HCT116 (cell line): ENCODE measurements around the gene SLC35A4. TPM values are rescaled to one million over a fixed set of nuclear protein-coding genes. Genes with fewer than 3 reads are reported as not detected.

Source experiments
- ATAC-seq: fragments of 200-7000 bp; cut with Tn5 transposase; 2 replicates; pipeline ENCODE4 v1.9.1; 2020; ENCODE audit warnings: mild to moderate bottlenecking, moderate library complexity
- BruUV-seq: library from RNA; stranded (reverse); fragments of 400-500 nt; replicated peaks from 2 replicates; lab custom pipeline; 2021; lab: Mats Ljungman, UMichigan
- CTCF ChIA-PET: fragments of 300-600 bp; sonication (Branson Sonifier 250); formaldehyde crosslinking; loops from one replicate; lab custom pipeline; 2021; ENCODE audit warnings: antibody characterized with exemption; lab: Charles Lee
- POLR2A ChIA-PET: fragments of 300-600, 350-600 bp; sonication (Branson Sonifier 250); formaldehyde crosslinking; loops from one replicate; lab custom pipeline; 2021; ENCODE audit warnings: antibody characterized with exemption; lab: Charles Lee
- RAD21 ChIA-PET, 2 experiments: fragments of 300-600 bp; sonication (Branson Sonifier 250); formaldehyde crosslinking; loops; one replicate each; lab custom pipeline; 2023; ENCODE audit warnings: low total read pairs in 2 of 2; ENCODE audit not compliant: uncharacterized antibody in 2 of 2, unreplicated experiment in 2 of 2, low non-redundant PET in 1 of 2; lab: Charles Lee
- DNase-seq: peaks from one replicate; pipeline ENCODE4 v3.0.0-alpha.2; 2010; ENCODE audit warnings: low read depth, low spot score
- H2AFZ ChIP-seq: fragments of 200-600 bp; shearing (Covaris generic), sonication (generic); 2 replicates; pipeline ENCODE4 v1.6.1; 2017; ENCODE audit warnings: low read depth, mixed run types, mixed read lengths, antibody characterized with exemption, low read length; ENCODE audit not compliant: poor library complexity, severe bottlenecking
- H3K27ac ChIP-seq: 2 replicates; pipeline ENCODE4 v1.5.1; 2012; ENCODE audit warnings: low read depth, low read length
- H3K27me3 ChIP-seq: fragments of 200-600 bp; sonication (generic); 2 replicates; pipeline ENCODE4 v1.6.1; 2016; ENCODE audit warnings: mixed run types, low read length, mixed read lengths; ENCODE audit not compliant: insufficient read depth
- H3K36me3 ChIP-seq, 2 experiments: fragments of 200-500 bp in 1 of 2; fragments of 200-600 bp in 1 of 2; sonication (Bioruptor generic) in 1 of 2; sonication (generic) in 1 of 2; 2 replicates each; pipeline versions ENCODE4 v1.5.1 to v1.6.1; 2014 to 2016; ENCODE audit warnings: low read length in 2 of 2, inconsistent platforms in 1 of 2, mixed read lengths in 1 of 2, mixed run types in 1 of 2; ENCODE audit not compliant: insufficient read depth in 2 of 2, control insufficient read depth in 1 of 2
- H3K4me1 ChIP-seq, 2 experiments: fragments of 200-600 bp in 1 of 2; sonication (generic) in 1 of 2; 2 replicates each; pipeline versions ENCODE4 v1.5.1 to v1.6.1; 2012 to 2017; ENCODE audit warnings: low read length in 2 of 2, inconsistent platforms in 1 of 2, mild to moderate bottlenecking in 1 of 2, mixed read lengths in 1 of 2, mixed run types in 1 of 2, moderate library complexity in 1 of 2; ENCODE audit not compliant: insufficient read depth in 2 of 2, control insufficient read depth in 1 of 2
- H3K4me2 ChIP-seq: fragments of 200-600 bp; sonication (generic); 2 replicates; pipeline ENCODE4 v1.6.1; 2017; ENCODE audit warnings: mixed run types, low read length, mixed read lengths
- H3K4me3 ChIP-seq, 2 experiments: fragments of 200-600 bp in 1 of 2; sonication (generic) in 1 of 2; replicated peaks in 1 of 2; 2 replicates each; pipeline ENCODE4 v1.5.1; 2011 to 2016; ENCODE audit warnings: low read length in 2 of 2, control low read depth in 1 of 2, low read depth in 1 of 2, mild to moderate bottlenecking in 1 of 2, mixed read lengths in 1 of 2, mixed run types in 1 of 2
- H3K79me2 ChIP-seq: fragments of 200-600 bp; sonication (generic); 2 replicates; pipeline ENCODE4 v1.6.1; 2017; ENCODE audit warnings: mild to moderate bottlenecking, mixed run types, low read length, moderate library complexity, mixed read lengths; ENCODE audit not compliant: insufficient read depth
- H3K9ac ChIP-seq: fragments of 200-600 bp; sonication (generic); 2 replicates; pipeline ENCODE4 v1.6.1; 2016; ENCODE audit warnings: low read length, mixed read lengths
- H3K9me2 ChIP-seq: fragments of 200-600 bp; sonication (generic), shearing (Covaris generic); 2 replicates; pipeline ENCODE4 v1.6.1; 2017; ENCODE audit warnings: mixed run types, mild to moderate bottlenecking, moderate library complexity; ENCODE audit not compliant: insufficient read depth
- H3K9me3 ChIP-seq, 2 experiments: fragments of 200-500 bp in 1 of 2; fragments of 200-600 bp in 1 of 2; sonication (Bioruptor generic) in 1 of 2; sonication (generic) in 1 of 2; 2 replicates each; pipeline ENCODE4 v1.6.1; 2014 to 2017; ENCODE audit warnings: low read length in 2 of 2, mixed read lengths in 2 of 2, inconsistent platforms in 1 of 2, low read depth in 1 of 2, mild to moderate bottlenecking in 1 of 2, mixed run types in 1 of 2, moderate library complexity in 1 of 2; ENCODE audit not compliant: control insufficient read depth in 1 of 2, insufficient read depth in 1 of 2
- H4K20me1 ChIP-seq: fragments of 200-600 bp; sonication (generic), shearing (Covaris generic); 2 replicates; pipeline ENCODE4 v1.6.1; 2017; ENCODE audit warnings: mixed run types, mild to moderate bottlenecking, moderate library complexity; ENCODE audit not compliant: insufficient read depth
- CEBPB ChIP-seq: IDR thresholded peaks from 2 replicates; pipeline ENCODE4 v1.6.1; 2012; ENCODE audit warnings: low read depth
- EGR1 ChIP-seq: IDR thresholded peaks from 2 replicates; pipeline ENCODE4 v1.6.1; 2012; ENCODE audit warnings: low read depth
- EZH2 ChIP-seq: fragments of 200-600 bp; sonication (generic); IDR thresholded peaks from 2 replicates; pipeline ENCODE4 v1.6.1; 2017; ENCODE audit warnings: antibody characterized with exemption, mixed run types
- EZH2phosphoT487 ChIP-seq: fragments of 200-600 bp; IDR thresholded peaks from 2 replicates; pipeline ENCODE4 v1.6.1; 2018; ENCODE audit warnings: antibody characterized with exemption, borderline replicate concordance
- FOSL1 ChIP-seq: IDR thresholded peaks from 2 replicates; pipeline ENCODE4 v1.6.1; 2012; ENCODE audit warnings: low read depth
- JUND ChIP-seq: IDR thresholded peaks from 2 replicates; pipeline ENCODE4 v1.6.1; 2012
- POLR2A ChIP-seq: IDR thresholded peaks from 2 replicates; pipeline ENCODE4 v1.7.0; 2011; ENCODE audit warnings: borderline replicate concordance; ENCODE audit not compliant: insufficient read depth, insufficient read length; ENCODE audit errors: extremely low read depth
- SP1 ChIP-seq: IDR thresholded peaks from 2 replicates; pipeline ENCODE4 v1.6.1; 2012; ENCODE audit warnings: low read depth
- TCF7L2 ChIP-seq: IDR thresholded peaks from 2 replicates; pipeline ENCODE4 v1.7.0; 2011; ENCODE audit warnings: borderline replicate concordance, inconsistent platforms; ENCODE audit not compliant: insufficient read depth, insufficient read length; ENCODE audit errors: extremely low read depth
- YY1 ChIP-seq: IDR thresholded peaks from 2 replicates; pipeline ENCODE4 v1.6.1; 2011; ENCODE audit warnings: low read length, low read depth, moderate library complexity, mild to moderate bottlenecking; ENCODE audit not compliant: insufficient replicate concordance; ENCODE audit errors: extremely low read depth
- ZFX ChIP-seq: fragments of 450-650 bp; IDR thresholded peaks from 2 replicates; pipeline ENCODE4 v1.6.1; 2017
- intact Hi-C: fragments of 100-400 bp; cut with micrococcal nuclease; formaldehyde crosslinking; loops from 2 replicates; pipeline ENCODE4 v1.10.0; 2022
- microRNA-seq: library from miRNA; unstranded; fragments of <30 nt; microRNA quantifications from one replicate; pipeline ENCODE4, GENCODE V29; 2016; ENCODE audit warnings: borderline number of aligned reads
- total RNA-seq: library from RNA; stranded (reverse); gene quantifications from one replicate; pipeline ENCODE4 v1.2.1, GENCODE V29; 2021; ENCODE audit not compliant: unreplicated experiment
- TF ChIP-seq, protein P1 (sequence below): IDR thresholded peaks from 2 replicates; pipeline ENCODE4 v1.6.1; 2011; ENCODE audit warnings: mild to moderate bottlenecking, low read length, moderate library complexity; ENCODE audit not compliant: insufficient replicate concordance; ENCODE audit errors: extremely low read depth
- TF ChIP-seq, protein P2 (sequence below): IDR thresholded peaks from 2 replicates; pipeline ENCODE4 v1.6.1; 2012

SLC35A4 gene
- total RNA-seq, 1 experiment from 2014 or later: 37.5 TPM

DNA sequence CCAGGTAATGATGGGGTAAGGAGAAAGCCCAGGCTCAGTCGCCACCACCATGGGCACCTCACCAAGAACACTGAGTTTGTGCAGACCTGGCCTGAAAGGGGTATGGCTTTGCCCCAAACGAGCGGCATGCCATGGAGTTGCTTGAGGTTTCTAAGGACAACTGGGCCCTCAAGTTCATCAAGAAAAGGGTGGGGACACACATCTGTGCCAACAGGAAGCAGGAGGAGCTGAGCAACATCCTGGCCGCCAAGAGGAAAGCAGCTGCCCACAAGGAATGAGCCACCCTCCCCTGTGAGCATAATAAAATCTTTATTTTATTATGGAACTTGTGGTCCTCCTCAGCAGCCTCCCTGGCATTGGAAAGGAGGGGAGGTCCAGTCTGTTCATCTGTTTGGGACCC lies 44.5 kb downstream of the SLC35A4 start (continued):
- TF ChIP-seq TCF7L2: no peak
- TF ChIP-seq ZFX: no peak
- no peak for TF ChIP-seq FOSL1
- TF ChIP-seq, all 23 proteins: peak for 0

GRCh38 chr5:140611020-140611521 lies 46.4 kb downstream of the SLC35A4 start:
- no peak for ATAC-seq
- Histone ChIP-seq H3K4me2 (no peak overlapping the region), H3K79me2 (no peaks in the 10 kb centered on the region), H3K27me3 (no peaks in the 10 kb centered on the region), H3K4me1 (no peaks in the 10 kb centered on the region), H3K9me2 (no peaks in the 10 kb centered on the region), H4K20me1 (no peaks in the 10 kb centered on the region), H3K9me3 (no peaks in the 10 kb centered on the region), H3K4me3 (no peak overlapping the region), H3K27ac (no peak overlapping the region), H3K9ac (no peak overlapping the region), H3K36me3 (no peaks in the 10 kb centered on the region), H2AFZ (no peak overlapping the region)
- ChIA-PET POLR2A (no interaction called here), CTCF (no interaction called here), RAD21 (no interaction called here)
- no peak for DNase-seq
- BruUV-seq: no TSS peak
- intact Hi-C loops: no loop called here
- TF ChIP-seq POLR2A (no peak), EZH2phosphoT487 (no peak), EZH2 (no peak), CEBPB (no peak), SP1 (no peak), ZFX (no peak), JUND (no peak), YY1 (no peak), EGR1 (no peak)
- TF ChIP-seq, protein P1, sequence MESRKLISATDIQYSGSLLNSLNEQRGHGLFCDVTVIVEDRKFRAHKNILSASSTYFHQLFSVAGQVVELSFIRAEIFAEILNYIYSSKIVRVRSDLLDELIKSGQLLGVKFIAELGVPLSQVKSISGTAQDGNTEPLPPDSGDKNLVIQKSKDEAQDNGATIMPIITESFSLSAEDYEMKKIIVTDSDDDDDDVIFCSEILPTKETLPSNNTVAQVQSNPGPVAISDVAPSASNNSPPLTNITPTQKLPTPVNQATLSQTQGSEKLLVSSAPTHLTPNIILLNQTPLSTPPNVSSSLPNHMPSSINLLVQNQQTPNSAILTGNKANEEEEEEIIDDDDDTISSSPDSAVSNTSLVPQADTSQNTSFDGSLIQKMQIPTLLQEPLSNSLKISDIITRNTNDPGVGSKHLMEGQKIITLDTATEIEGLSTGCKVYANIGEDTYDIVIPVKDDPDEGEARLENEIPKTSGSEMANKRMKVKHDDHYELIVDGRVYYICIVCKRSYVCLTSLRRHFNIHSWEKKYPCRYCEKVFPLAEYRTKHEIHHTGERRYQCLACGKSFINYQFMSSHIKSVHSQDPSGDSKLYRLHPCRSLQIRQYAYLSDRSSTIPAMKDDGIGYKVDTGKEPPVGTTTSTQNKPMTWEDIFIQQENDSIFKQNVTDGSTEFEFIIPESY: no peak
- TF ChIP-seq, protein P2, sequence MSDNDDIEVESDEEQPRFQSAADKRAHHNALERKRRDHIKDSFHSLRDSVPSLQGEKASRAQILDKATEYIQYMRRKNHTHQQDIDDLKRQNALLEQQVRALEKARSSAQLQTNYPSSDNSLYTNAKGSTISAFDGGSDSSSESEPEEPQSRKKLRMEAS: no peak

Small RNA genes within 50 kb of the gene (microRNA-seq; reads per million reads assigned to microRNA genes)
- gene MIR6831: not detected

Other genes with a start within 250 kb of the SLC35A4 start
- gene HBEGF, start 218.2 kb upstream of the SLC35A4 start, total RNA-seq: 12.3 TPM
- 0.49 TPM for gene SLC4A9, start 204.6 kb upstream of the SLC35A4 start, total RNA-seq
- 80.8 TPM for gene ANKHD1, start 163.0 kb upstream of the SLC35A4 start, total RNA-seq
- gene EIF4EBP3, start 17.2 kb upstream of the SLC35A4 start, total RNA-seq: 6.0 TPM
- gene SRA1, start 7.4 kb upstream of the SLC35A4 start, total RNA-seq: 41.7 TPM
- 28.4 TPM for gene APBB3, start 230 bp upstream of the SLC35A4 start, total RNA-seq
- gene CD14, start 68.3 kb downstream of the SLC35A4 start, total RNA-seq: 0.42 TPM
- gene TMCO6, start 74.6 kb downstream of the SLC35A4 start, total RNA-seq: 28.0 TPM
- 68.3 TPM for gene NDUFA2, start 82.8 kb downstream of the SLC35A4 start, total RNA-seq
- gene IK, start 83.0 kb downstream of the SLC35A4 start, total RNA-seq: 96.6 TPM
- 37.2 TPM for gene WDR55, start 100.1 kb downstream of the SLC35A4 start, total RNA-seq
- gene DND1, start 108.7 kb downstream of the SLC35A4 start, total RNA-seq: 2.3 TPM
- 91.1 TPM for gene HARS1, start 126.5 kb downstream of the SLC35A4 start, total RNA-seq
- 38.8 TPM for gene HARS2, start 126.6 kb downstream of the SLC35A4 start, total RNA-seq
- gene ZMAT2, start 135.6 kb downstream of the SLC35A4 start, total RNA-seq: 55.3 TPM
- gene PCDHA1, start 221.3 kb downstream of the SLC35A4 start, total RNA-seq: not detected
- gene PCDHA2, start 230.0 kb downstream of the SLC35A4 start, total RNA-seq: not detected
- gene PCDHA3, start 236.2 kb downstream of the SLC35A4 start, total RNA-seq: not detected
- not detected for gene PCDHA4, start 242.2 kb downstream of the SLC35A4 start, total RNA-seq